Astrocyte (in vitro differentiated cells and primary cell): ENCODE results near the gene GRIK1. TPM values are rescaled to one million over a fixed set of nuclear protein-coding genes. Genes with fewer than 3 reads are reported as not detected.

ENCODE experiments used
- DNase-seq: peaks from one replicate; pipeline ENCODE4 v3.0.0-alpha.2; 2010; ENCODE audit warnings: low read depth
- FAIRE-seq: peaks from 2 replicates; lab custom pipeline; 2011; peaks lifted over from hg19 to GRCh38; lab: Jason Lieb, UNC
- H2AFZ ChIP-seq: 2 replicates; pipeline ENCODE4 v1.6.0; 2012; ENCODE audit warnings: low read depth, low read length, inconsistent platforms
- H3K27ac ChIP-seq: 2 replicates; pipeline ENCODE4 v1.5.1; 2011; ENCODE audit warnings: low read depth, low read length, inconsistent platforms
- H3K27me3 ChIP-seq: 2 replicates; pipeline ENCODE4 v1.6.0; 2011; ENCODE audit warnings: low read length, inconsistent platforms; ENCODE audit not compliant: insufficient read depth
- H3K36me3 ChIP-seq: 2 replicates; pipeline ENCODE4 v1.5.1; 2011; ENCODE audit warnings: low read length, inconsistent platforms; ENCODE audit not compliant: insufficient read depth
- H3K4me1 ChIP-seq: 2 replicates; pipeline ENCODE4 v1.5.1; 2011; ENCODE audit warnings: low read length, inconsistent platforms; ENCODE audit not compliant: insufficient read depth
- H3K4me2 ChIP-seq: 2 replicates; pipeline ENCODE4 v1.6.0; 2012; ENCODE audit warnings: low read length, inconsistent platforms
- H3K4me3 ChIP-seq: 2 replicates; pipeline ENCODE4 v1.5.1; 2011; ENCODE audit warnings: low read depth, mild to moderate bottlenecking, low read length, inconsistent platforms; ENCODE audit not compliant: insufficient read depth
- H3K79me2 ChIP-seq: 2 replicates; pipeline ENCODE4 v1.6.0; 2012; ENCODE audit warnings: mild to moderate bottlenecking, low read length, inconsistent platforms; ENCODE audit not compliant: insufficient read depth
- H3K9ac ChIP-seq: 2 replicates; pipeline ENCODE4 v1.6.0; 2012; ENCODE audit warnings: mild to moderate bottlenecking, low read length, inconsistent platforms
- H3K9me3 ChIP-seq: 2 replicates; pipeline ENCODE4 v1.5.1; 2012; ENCODE audit warnings: low read depth, mild to moderate bottlenecking, low read length, inconsistent platforms; ENCODE audit not compliant: insufficient read depth
- H4K20me1 ChIP-seq: 2 replicates; pipeline ENCODE4 v1.6.0; 2012; ENCODE audit warnings: low read length, inconsistent platforms; ENCODE audit not compliant: insufficient read depth
- H3K27ac Mint-ChIP-seq: one replicate; pipeline ENCODE4 v1.8.0; 2021; ENCODE audit warnings: mild to moderate bottlenecking, mixed read lengths; ENCODE audit not compliant: unreplicated experiment
- H3K27me3 Mint-ChIP-seq: one replicate; pipeline ENCODE4 v1.8.0; 2021; ENCODE audit warnings: low read depth, mixed read lengths; ENCODE audit not compliant: unreplicated experiment
- H3K36me3 Mint-ChIP-seq: one replicate; pipeline ENCODE4 v1.8.0; 2021; ENCODE audit warnings: low read depth, mixed read lengths; ENCODE audit not compliant: unreplicated experiment
- H3K4me1 Mint-ChIP-seq: one replicate; pipeline ENCODE4 v1.8.0; 2021; ENCODE audit warnings: low read depth, mixed read lengths; ENCODE audit not compliant: unreplicated experiment
- H3K4me3 Mint-ChIP-seq: one replicate; pipeline ENCODE4 v1.8.0; 2021; ENCODE audit warnings: mild to moderate bottlenecking, moderate library complexity, mixed read lengths; ENCODE audit not compliant: unreplicated experiment
- H3K9me3 Mint-ChIP-seq: one replicate; pipeline ENCODE4 v1.8.0; 2021; ENCODE audit warnings: mild to moderate bottlenecking, mixed read lengths; ENCODE audit not compliant: unreplicated experiment
- CTCF ChIP-seq: IDR thresholded peaks from 2 replicates; pipeline ENCODE4 v1.5.1; 2011; ENCODE audit warnings: low read depth, mild to moderate bottlenecking, inconsistent platforms, low read length, moderate library complexity; ENCODE audit not compliant: insufficient read depth
- EZH2 ChIP-seq: IDR thresholded peaks from 2 replicates; pipeline ENCODE4 v1.6.1; 2012; ENCODE audit warnings: mild to moderate bottlenecking, low read length, inconsistent platforms; ENCODE audit not compliant: insufficient read depth
- total RNA-seq: library from RNA; stranded (reverse); gene quantifications from 2 replicates; pipeline ENCODE4 v1.2.1, GENCODE V29; 2021

The GRIK1 gene
- total RNA-seq, 1 donor from 2014 or later, result not detected

- TF ChIP-seq EZH2 (no peak), CTCF (no peak)
- no peak for FAIRE-seq
- H3K4me3 Mint-ChIP-seq, result no peak overlapping the region
Measured at GRCh38 chr21:29775462-29775861, 164.3 kb downstream of the GRIK1 start.

DNA sequence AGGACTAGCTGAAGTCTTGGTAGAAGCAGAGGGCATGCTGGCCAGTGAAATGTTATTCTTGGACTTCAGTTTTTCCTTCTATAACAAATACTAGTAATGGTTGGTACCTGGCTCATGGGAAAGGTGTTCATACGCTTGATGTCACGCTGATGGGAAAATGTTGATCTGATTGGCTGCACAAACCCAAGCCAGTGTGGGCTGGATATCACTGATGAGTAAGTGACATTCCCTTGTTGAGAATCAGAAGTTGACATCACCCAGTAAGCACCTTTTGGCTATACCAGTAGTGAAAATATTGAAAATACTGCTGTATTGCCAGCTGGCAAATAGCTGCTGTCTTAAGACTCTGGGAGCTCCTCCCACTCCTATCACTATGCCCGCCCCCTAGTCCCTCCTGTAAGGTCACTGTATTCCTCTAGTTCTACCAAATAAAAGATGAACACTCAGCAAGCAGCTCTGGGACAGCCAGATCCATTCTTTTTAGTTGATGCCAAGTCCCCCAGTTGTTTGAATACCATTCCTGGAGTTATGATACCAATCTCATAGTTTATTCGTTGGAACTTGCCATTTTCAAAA lies 168.2 kb downstream of the GRIK1 start:
- H3K9me3 ChIP-seq, result no peaks in the 10 kb centered on the region
- no peak overlapping the region for H3K27ac Mint-ChIP-seq
- H3K36me3 Mint-ChIP-seq, result no peaks in the 10 kb centered on the region
- no peaks in the 10 kb centered on the region for H3K79me2 ChIP-seq
- no peaks in the 10 kb centered on the region for H3K27me3 ChIP-seq
- peaks cover 2% of the 10 kb centered on the region for H3K27me3 Mint-ChIP-seq
- no peak overlapping the region for H3K4me3 Mint-ChIP-seq
- no peaks in the 10 kb centered on the region for H3K4me1 Mint-ChIP-seq
- no peak overlapping the region for H3K4me2 ChIP-seq
- H3K4me3 ChIP-seq, result no peak overlapping the region
- H2AFZ ChIP-seq, result no peak overlapping the region
- no peak for TF ChIP-seq EZH2
- no peak for TF ChIP-seq CTCF
- no peaks in the 10 kb centered on the region for H3K9me3 Mint-ChIP-seq
- no peak for FAIRE-seq
- H3K36me3 ChIP-seq, result no peaks in the 10 kb centered on the region
- H3K4me1 ChIP-seq, result no peaks in the 10 kb centered on the region
- H3K27ac ChIP-seq, result no peak overlapping the region
- no peak overlapping the region for H3K9ac ChIP-seq
- DNase-seq, result no peak
- no peaks in the 10 kb centered on the region for H4K20me1 ChIP-seq

More at GRCh38 chr21:29775462-29775861, 164.3 kb downstream of the GRIK1 start:
- H3K36me3 ChIP-seq, result no peaks in the 10 kb centered on the region
- H3K9ac ChIP-seq, result no peak overlapping the region
- H3K9me3 ChIP-seq, result no peaks in the 10 kb centered on the region
- no peak overlapping the region for H3K4me2 ChIP-seq
- Mint-ChIP-seq H3K36me3 (no peaks in the 10 kb centered on the region), H3K27ac (no peak overlapping the region), H3K27me3 (peaks cover 2% of the 10 kb centered on the region), H3K9me3 (no peaks in the 10 kb centered on the region), H3K4me1 (no peaks in the 10 kb centered on the region)
- H3K27me3 ChIP-seq, result no peaks in the 10 kb centered on the region
- H2AFZ ChIP-seq, result no peak overlapping the region
- H3K4me3 ChIP-seq, result no peak overlapping the region
- H3K79me2 ChIP-seq, result no peaks in the 10 kb centered on the region
- no peaks in the 10 kb centered on the region for H4K20me1 ChIP-seq
- no peak for DNase-seq
- no peak overlapping the region for H3K27ac ChIP-seq
- H3K4me1 ChIP-seq, result no peaks in the 10 kb centered on the region

GRCh38 chr21:29763674-29764073 lies 176.1 kb downstream of the GRIK1 start:
- peaks cover 2% of the 10 kb centered on the region for H3K36me3 Mint-ChIP-seq
- no peaks in the 10 kb centered on the region for H3K4me1 Mint-ChIP-seq
- H3K27me3 Mint-ChIP-seq, result peaks cover 13% of the 10 kb centered on the region
- no peaks in the 10 kb centered on the region for H4K20me1 ChIP-seq
- no peak for DNase-seq
- no peak overlapping the region for H3K27ac Mint-ChIP-seq
- H3K36me3 ChIP-seq, result no peaks in the 10 kb centered on the region
- H3K9me3 ChIP-seq, result no peaks in the 10 kb centered on the region
- H3K27me3 ChIP-seq, result no peaks in the 10 kb centered on the region
- no peak overlapping the region for H3K9ac ChIP-seq
- no peaks in the 10 kb centered on the region for H3K9me3 Mint-ChIP-seq
- no peak overlapping the region for H3K4me2 ChIP-seq
- H3K27ac ChIP-seq, result no peak overlapping the region
- H3K4me3 Mint-ChIP-seq, result no peak overlapping the region
- TF ChIP-seq CTCF, result no peak
- no peak for TF ChIP-seq EZH2
- no peak overlapping the region for H2AFZ ChIP-seq
- H3K79me2 ChIP-seq, result no peaks in the 10 kb centered on the region
- no peak overlapping the region for H3K4me3 ChIP-seq
- no peak for FAIRE-seq
- H3K4me1 ChIP-seq, result no peaks in the 10 kb centered on the region
